Measurements from ENCODE around the gene CERS6.
"Not testable (repeated sequence)": the region's sequence is repeated elsewhere in the genome, so short reads cannot be mapped to it uniquely, and the experiment has no call there.

CERS6 gene

DNA sequence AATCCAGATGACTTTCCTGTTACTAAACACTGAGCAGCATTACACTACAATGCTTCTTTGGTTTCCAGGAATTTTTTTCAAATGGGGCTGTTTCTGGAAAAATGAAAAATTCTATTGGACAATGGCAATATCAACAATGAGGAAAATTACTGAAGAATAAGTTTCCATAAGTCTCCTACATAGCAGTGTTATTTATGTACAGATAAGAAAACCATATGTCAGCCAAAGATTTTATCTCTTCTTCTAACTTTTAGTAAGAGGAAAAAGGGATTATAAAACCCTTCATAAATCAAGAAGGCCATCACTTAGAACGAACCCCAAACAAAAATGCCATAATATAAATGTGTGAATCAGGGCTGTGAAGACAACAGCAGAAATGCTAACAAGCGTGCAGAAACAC lies 314.7 kb downstream of the CERS6 start:
- Mint-ChIP-seq H3K4me1 (ENCODE audit: low read depth) (no peaks in the 10 kb centered on the region), H3K27me3 (no peaks in the 10 kb centered on the region), H3K27ac (no peak overlapping the region), H3K36me3 (ENCODE audit: low read depth) (peaks cover 63% of the 10 kb centered on the region), H3K4me3 (no peak overlapping the region), H3K9me3 (no peaks in the 10 kb centered on the region)

DNA sequence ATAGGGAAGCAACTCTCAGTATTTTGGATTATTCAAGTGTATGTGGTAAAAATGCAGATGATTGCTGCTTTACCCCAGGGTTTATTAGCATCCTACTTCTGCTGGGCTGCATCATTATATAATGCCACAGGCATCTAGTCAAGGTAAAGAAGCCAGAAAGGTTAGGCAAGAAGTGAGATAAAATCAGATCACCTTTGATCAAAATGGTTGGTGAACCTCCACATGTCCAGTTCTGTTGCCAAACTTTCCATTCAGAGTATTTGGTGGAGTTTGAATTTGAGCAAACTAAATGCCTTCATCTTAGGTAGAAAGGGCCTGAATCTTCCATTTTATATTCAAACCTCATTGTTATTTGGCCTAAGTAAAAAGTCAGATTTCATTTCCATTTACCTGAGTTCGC lies 316.6 kb downstream of the CERS6 start:
- H3K27ac Mint-ChIP-seq: no peak overlapping the region
- H3K4me1 Mint-ChIP-seq (ENCODE audit: low read depth): no peaks in the 10 kb centered on the region
- no peaks in the 10 kb centered on the region for H3K27me3 Mint-ChIP-seq
- H3K9me3 Mint-ChIP-seq: no peaks in the 10 kb centered on the region
- H3K36me3 Mint-ChIP-seq (ENCODE audit: low read depth): peaks cover 55% of the 10 kb centered on the region
- H3K4me3 Mint-ChIP-seq: no peak overlapping the region

DNA sequence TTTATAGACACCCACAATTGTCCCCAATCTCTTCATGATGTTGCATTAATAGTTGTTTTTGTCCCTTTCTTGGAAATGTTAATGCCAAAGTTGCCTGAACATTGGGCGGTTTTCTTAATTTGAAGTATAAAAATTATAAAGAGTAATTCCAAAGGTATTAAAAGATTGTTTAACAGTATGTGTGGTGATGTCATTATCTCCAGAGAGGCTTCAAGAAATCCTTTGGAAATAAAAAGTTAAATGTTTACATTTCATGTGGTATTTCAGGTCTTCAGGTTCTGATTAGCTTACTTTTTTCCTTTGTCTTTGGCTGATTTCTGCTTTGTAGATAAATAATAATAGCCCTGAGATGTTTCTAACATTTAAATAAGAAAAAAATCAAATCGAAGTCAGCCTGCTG lies 317.1 kb downstream of the CERS6 start:
- no peaks in the 10 kb centered on the region for H3K4me1 Mint-ChIP-seq (ENCODE audit: low read depth)
- no peak overlapping the region for H3K27ac Mint-ChIP-seq
- H3K4me3 Mint-ChIP-seq: no peak overlapping the region
- no peaks in the 10 kb centered on the region for H3K27me3 Mint-ChIP-seq
- H3K9me3 Mint-ChIP-seq: no peaks in the 10 kb centered on the region
- H3K36me3 Mint-ChIP-seq (ENCODE audit: low read depth): peaks cover 51% of the 10 kb centered on the region

DNA sequence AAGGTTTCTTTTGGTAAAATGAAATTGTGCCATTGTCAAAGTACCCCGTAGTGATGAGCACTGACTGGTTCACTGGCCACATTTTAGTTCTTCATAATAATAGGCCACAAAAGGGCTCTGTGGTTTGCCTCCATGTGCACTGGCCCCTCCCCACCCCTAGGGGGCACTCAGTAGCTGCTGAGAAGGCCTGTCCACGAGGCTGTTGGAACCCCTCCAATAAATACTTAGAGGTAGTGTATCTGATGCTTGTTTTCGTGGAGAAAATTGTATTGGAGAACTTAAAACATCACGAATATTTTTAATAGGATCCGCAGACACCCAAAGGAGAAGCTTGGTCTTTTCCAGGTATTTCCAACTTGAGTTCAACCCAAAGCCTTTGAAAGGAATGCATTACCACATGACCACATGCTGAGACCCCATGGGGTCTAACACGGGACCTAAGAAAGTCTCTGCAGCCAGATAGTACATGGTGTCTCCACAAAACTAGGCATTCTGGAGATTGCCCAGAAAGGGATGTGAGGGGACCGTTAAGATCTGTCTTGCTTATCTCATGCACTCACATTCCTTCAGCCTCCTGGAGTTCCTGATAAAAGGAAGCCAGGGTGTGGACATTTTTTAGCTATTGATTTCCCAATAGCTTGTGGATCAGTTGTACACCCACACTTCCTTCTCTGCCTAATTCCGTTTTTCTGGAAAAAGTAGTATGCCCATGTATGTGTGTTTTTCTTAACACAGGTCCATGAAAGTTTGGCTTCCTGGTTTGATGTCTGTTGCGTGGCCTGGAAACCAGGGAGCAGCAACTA lies 317.8 kb downstream of the CERS6 start:
- H3K9me3 Mint-ChIP-seq: no peaks in the 10 kb centered on the region
- no peaks in the 10 kb centered on the region for H3K4me1 Mint-ChIP-seq (ENCODE audit: low read depth)
- peaks cover 50% of the 10 kb centered on the region for H3K36me3 Mint-ChIP-seq (ENCODE audit: low read depth)
- no peak overlapping the region for H3K4me3 Mint-ChIP-seq
- H3K27ac Mint-ChIP-seq: no peak overlapping the region
- no peaks in the 10 kb centered on the region for H3K27me3 Mint-ChIP-seq

DNA sequence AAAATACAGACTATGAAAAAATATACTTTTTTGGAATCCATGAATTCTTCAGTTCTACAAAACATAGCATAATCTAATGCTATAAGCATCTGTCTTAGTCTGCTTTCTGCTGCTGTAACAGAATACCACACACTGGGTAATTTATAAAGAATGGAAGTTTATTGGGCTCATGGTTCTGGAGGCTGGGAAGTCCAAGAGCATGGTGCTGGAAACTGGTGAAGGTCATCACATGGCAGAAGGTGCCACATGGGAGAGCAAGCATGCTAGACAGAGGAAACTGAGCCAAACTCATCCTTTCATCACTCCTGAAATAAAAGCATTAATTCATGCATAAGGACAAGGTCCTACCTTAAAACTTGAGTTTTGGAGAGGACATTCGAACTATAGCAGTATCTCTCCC lies 319.8 kb downstream of the CERS6 start:
- Mint-ChIP-seq H3K4me1 (ENCODE audit: low read depth) (no peaks in the 10 kb centered on the region), H3K9me3 (no peaks in the 10 kb centered on the region), H3K36me3 (ENCODE audit: low read depth) (peaks cover 44% of the 10 kb centered on the region), H3K27ac (no peak overlapping the region), H3K27me3 (no peaks in the 10 kb centered on the region), H3K4me3 (no peak overlapping the region)

DNA sequence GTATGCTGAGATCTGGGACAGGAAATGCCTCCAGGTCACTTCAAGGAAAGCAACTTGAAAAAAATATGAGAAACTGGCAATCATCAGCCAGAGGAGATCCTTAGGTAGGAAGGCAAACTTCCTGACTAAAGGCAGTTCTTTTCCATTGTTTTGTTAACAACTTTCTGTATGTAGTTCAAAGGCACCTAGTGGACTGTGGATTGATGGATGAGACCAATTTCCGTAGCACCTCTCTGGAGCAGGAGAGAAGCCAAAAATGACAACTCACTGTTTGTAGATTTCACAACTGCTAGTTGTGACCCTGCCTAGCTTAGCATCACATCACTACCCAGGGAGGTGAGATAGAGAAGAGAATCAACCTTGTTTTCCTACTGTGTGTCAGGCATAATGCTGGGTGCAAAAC lies 324.6 kb downstream of the CERS6 start:
- no peaks in the 10 kb centered on the region for H3K4me1 Mint-ChIP-seq (ENCODE audit: low read depth)
- no peak overlapping the region for H3K27ac Mint-ChIP-seq
- no peak overlapping the region for H3K4me3 Mint-ChIP-seq
- no peaks in the 10 kb centered on the region for H3K27me3 Mint-ChIP-seq
- peaks cover 4% of the 10 kb centered on the region for H3K36me3 Mint-ChIP-seq (ENCODE audit: low read depth)
- H3K9me3 Mint-ChIP-seq: no peaks in the 10 kb centered on the region

DNA sequence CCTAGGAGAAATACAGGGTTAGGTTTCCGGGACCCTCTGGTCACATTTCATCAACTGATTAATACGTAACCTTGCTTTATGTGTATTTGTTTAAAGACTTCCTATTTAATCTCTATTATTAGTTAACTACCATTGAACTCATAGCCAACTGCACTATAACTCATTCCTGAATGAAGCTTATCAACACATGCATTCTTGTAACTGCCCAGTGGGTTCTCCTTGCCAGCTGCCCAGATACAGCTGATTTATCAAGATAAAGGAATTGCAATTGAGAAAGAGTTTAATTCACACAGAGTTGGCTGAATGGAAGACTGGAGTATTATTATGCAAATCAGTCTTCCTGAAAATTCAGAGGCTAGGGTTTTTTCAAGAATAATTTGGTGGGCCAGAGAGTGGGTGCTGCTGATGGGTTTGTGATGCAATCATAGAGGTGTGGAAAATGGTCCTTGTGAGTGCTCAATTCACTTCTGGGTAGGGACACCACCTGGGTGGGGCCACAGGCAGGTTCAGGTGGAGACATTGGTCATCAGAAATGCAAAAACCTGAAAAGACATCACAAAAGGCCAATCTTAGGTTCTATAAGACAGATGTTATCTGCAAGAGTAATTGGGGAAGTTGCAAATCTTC lies 325.2 kb downstream of the CERS6 start:
- Mint-ChIP-seq H3K36me3 (ENCODE audit: low read depth) (no peaks in the 10 kb centered on the region), H3K27me3 (no peaks in the 10 kb centered on the region), H3K4me3 (no peak overlapping the region), H3K9me3 (no peaks in the 10 kb centered on the region), H3K27ac (no peak overlapping the region), H3K4me1 (ENCODE audit: low read depth) (no peaks in the 10 kb centered on the region)

DNA sequence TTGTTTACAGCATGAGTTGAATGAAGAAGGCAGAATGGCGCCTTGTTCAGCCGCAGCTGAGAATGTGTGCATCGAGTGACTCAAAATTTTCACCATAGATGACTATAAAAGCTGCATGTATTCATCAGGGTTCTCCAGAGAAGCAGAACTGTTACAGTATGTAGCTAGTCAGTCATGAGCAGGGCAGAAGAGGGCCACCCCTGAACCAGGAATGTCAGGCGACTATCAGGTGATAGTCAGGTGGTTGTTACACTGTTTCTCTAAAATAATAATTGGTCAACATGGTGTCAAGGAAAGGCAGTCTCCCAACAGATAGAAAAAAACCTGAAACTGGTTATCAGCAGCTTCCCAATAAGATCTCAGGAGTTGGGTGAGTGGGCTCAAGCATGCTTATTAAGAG lies 326.2 kb downstream of the CERS6 start:
- Mint-ChIP-seq H3K4me3 (no peak overlapping the region), H3K4me1 (ENCODE audit: low read depth) (no peaks in the 10 kb centered on the region), H3K9me3 (no peaks in the 10 kb centered on the region), H3K27ac (no peak overlapping the region), H3K27me3 (no peaks in the 10 kb centered on the region), H3K36me3 (ENCODE audit: low read depth) (no peaks in the 10 kb centered on the region)

DNA sequence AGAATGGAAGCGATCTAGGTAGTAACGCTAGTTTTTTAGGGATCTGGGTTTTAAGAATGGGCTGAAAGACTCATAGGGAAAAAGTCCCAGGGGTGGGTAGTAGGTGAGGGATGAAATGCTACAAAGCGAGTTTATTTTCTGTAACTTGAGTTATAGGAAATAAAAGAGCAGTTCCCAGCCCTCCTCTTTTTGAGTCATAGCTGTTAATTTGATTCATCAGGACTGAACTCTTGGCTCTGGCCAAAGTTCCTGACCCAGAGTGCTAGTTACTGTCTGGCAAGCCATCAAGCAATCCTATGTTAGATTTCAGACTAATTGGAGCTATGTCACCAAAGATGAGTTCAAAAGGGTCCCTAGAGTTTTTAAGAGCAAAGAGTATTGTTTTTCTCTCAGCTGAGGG lies 328.9 kb downstream of the CERS6 start:
- Mint-ChIP-seq H3K27ac (no peak overlapping the region), H3K4me1 (ENCODE audit: low read depth) (no peaks in the 10 kb centered on the region), H3K36me3 (ENCODE audit: low read depth) (no peaks in the 10 kb centered on the region), H3K9me3 (no peaks in the 10 kb centered on the region), H3K27me3 (no peaks in the 10 kb centered on the region), H3K4me3 (no peak overlapping the region)

DNA sequence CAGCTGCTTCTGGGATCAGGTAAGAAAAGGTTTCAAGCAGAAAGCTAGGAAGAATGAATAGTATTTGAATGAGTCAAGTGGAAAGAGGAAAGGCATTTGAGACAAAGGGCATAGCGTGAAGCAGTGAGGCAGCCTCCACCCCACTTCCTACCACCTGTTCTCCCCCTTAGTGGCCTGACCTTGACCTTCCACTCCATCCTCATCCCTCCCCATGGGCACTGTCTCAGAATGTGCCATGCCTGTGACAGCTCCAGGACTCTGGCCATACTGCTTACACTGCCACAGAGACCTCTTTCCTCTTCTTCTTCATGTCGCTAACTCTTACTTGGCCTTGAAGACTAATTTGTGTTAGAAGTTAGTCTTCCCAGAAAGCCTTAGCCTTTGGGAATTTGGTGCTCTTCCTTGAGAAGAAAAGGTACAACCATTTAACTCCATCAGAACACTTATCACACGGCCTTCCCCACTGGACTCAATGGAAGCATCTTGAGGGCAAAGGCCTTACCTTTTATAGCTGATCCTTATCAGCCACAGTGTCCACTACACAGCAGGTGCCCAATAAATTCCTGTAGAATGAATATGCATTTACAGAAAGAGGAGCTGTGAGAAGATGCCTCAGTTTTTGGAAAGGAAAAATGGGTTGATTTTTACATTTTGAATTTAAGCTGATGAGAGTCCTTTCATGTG lies 331.2 kb downstream of the CERS6 start:
- H3K9me3 Mint-ChIP-seq: no peaks in the 10 kb centered on the region
- H3K36me3 Mint-ChIP-seq (ENCODE audit: low read depth): no peaks in the 10 kb centered on the region
- H3K27me3 Mint-ChIP-seq: no peaks in the 10 kb centered on the region
- no peaks in the 10 kb centered on the region for H3K4me1 Mint-ChIP-seq (ENCODE audit: low read depth)
- H3K27ac Mint-ChIP-seq: no peak overlapping the region
- no peak overlapping the region for H3K4me3 Mint-ChIP-seq

DNA sequence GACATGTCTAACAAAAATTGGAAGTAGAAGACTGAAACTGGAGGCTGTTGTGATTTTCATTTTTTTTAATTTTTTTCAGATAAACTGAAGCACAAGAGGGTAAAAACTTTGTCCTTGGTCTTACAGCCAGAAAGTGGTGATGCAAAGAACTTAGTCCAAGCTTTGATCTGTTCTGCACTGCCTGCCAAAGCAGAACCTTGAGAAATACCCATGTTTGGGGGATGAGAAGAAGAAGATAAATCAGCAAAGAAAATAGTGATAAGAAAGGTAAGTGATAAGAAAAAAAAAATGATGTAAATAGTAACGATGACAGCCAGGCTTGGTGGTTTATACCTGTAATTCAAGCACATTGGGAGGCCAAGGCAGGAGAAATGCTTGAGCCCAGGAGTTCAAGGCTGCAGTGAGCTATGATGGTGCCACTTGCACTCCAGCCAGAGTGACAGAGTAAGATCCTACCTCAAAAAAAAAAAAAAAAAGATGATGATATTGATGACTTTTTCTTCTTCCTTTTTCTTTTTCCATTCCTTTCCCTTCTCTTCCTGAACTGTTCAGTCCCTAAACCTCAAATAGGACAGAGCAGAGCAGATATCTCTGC lies 331.8 kb downstream of the CERS6 start:
- Mint-ChIP-seq H3K4me1 (ENCODE audit: low read depth) (no peaks in the 10 kb centered on the region), H3K36me3 (ENCODE audit: low read depth) (no peaks in the 10 kb centered on the region), H3K27me3 (no peaks in the 10 kb centered on the region), H3K9me3 (no peaks in the 10 kb centered on the region), H3K27ac (no peak overlapping the region), H3K4me3 (no peak overlapping the region)

DNA sequence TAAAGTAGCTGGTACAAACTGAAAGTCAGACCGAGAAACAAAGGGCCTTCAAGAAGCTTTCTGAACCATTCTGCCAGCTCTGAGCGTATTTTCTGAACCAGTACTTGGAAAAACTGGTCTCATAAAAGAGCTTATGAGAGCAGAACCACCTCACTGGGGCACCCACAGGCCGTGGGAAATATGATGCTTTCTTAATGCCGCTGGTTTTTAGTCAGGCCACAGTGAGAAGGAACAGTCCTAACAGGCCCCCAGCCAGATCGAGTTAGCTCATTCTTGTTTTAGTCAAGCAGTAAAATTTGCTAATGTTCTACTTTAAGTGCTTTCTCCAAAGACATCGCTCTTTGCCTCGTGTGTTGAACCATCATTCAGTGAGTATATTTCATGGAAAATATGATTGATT lies 333.7 kb downstream of the CERS6 start:
- Mint-ChIP-seq H3K9me3 (no peaks in the 10 kb centered on the region), H3K4me1 (ENCODE audit: low read depth) (no peaks in the 10 kb centered on the region), H3K27ac (no peak overlapping the region), H3K27me3 (no peaks in the 10 kb centered on the region), H3K4me3 (no peak overlapping the region), H3K36me3 (ENCODE audit: low read depth) (no peaks in the 10 kb centered on the region)

DNA sequence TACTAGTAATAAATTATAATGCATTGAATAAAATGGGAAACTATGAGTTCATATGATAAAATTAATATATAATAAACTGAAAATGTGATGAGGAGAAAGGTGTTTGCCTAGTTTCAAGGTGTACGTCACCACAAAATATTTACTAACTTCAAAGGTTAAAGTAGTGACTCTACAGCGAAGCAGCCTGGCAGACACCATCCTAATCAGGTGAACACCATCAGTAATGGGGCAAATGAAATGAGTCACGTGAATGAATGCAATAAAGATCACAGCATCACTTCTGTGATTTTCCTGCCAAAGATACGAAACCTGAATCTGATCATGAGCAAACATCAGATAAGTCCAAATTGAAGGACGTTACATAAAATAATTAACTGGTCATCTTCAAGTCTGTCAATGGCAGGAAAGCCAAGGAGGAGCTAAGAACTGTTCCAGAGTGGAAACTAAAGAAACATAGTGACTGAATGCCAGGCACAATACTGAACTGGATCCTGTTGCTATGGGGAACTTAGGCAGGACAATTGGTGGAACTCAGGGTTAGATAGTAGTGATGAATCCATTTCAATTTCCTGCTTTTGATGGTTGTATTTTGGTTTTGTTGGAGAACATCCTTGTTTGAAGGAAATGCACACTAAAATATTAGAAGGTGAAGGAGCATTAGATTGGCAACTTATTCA lies 334.3 kb downstream of the CERS6 start:
- Mint-ChIP-seq H3K4me3 (no peak overlapping the region), H3K9me3 (no peaks in the 10 kb centered on the region), H3K4me1 (ENCODE audit: low read depth) (no peaks in the 10 kb centered on the region), H3K36me3 (ENCODE audit: low read depth) (no peaks in the 10 kb centered on the region), H3K27ac (no peak overlapping the region), H3K27me3 (no peaks in the 10 kb centered on the region)

DNA sequence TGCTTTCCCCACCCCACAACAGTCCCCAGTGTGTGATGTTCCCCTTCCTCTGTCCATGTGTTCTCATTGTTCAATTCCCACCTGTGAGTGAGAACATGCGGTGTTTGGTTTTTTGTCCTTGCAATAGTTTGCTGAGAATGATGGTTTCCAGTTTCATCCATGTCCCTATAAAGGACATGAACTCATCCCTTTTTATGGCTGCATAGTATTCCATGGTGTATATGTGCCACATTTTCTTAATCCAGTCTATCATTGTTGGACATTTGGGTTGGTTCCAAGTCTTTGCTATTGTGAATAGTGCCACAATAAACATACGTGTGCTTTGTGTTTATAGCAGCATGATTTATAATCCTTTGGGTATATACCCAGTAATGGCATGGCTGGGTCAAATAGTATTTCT lies 335.1 kb downstream of the CERS6 start:
- not testable (repeated sequence) for H3K4me1 Mint-ChIP-seq (ENCODE audit: low read depth); H3K4me3 Mint-ChIP-seq; H3K27ac Mint-ChIP-seq; H3K27me3 Mint-ChIP-seq; H3K36me3 Mint-ChIP-seq (ENCODE audit: low read depth); H3K9me3 Mint-ChIP-seq

DNA sequence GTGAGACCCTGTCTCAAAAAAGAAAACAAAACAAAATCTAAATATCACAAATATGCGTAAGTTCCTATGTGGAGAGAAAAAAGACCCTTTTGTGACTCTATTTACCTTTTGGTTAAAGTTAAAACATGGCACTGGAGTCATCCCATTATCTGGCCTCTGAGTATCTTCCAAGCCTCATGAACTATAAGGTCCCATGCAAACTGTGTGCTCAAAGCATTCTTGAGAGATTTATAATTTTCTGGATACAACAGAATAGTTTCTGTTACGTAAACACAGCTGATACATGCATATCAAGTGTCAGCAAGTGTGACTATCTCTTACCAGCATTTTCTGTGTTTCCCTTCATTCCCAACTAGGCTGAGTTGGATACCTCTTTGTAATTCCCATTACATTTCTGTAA lies 337.5 kb downstream of the CERS6 start:
- Mint-ChIP-seq H3K27me3 (no peaks in the 10 kb centered on the region), H3K36me3 (ENCODE audit: low read depth) (no peaks in the 10 kb centered on the region), H3K4me1 (ENCODE audit: low read depth) (no peaks in the 10 kb centered on the region), H3K9me3 (no peaks in the 10 kb centered on the region), H3K4me3 (no peak overlapping the region), H3K27ac (no peak overlapping the region)
